ENCODE measurements around the gene EGLN3.

Gene EGLN3

DNA sequence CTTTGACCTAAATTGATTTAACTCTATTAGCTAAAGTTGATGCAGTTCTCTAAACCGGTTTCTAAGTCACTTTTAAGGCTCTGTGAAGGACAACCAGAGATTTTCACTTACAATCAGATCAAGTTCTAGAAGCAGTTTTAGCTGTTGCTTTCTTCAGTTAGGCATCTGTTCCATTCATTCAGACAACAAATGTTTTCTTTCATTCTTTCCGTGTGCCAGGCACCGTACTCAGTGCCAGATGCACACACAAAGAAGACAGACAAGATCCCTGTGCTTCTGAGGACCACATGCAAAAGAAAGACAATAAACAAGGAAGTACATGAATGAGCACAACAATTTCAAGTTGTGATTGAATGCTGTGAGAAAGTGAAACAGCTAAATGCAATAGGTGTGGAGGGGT is 11.1 kb upstream of the EGLN3 start:
- DNase-seq (ENCODE audit: low read depth) = no peak

DNA sequence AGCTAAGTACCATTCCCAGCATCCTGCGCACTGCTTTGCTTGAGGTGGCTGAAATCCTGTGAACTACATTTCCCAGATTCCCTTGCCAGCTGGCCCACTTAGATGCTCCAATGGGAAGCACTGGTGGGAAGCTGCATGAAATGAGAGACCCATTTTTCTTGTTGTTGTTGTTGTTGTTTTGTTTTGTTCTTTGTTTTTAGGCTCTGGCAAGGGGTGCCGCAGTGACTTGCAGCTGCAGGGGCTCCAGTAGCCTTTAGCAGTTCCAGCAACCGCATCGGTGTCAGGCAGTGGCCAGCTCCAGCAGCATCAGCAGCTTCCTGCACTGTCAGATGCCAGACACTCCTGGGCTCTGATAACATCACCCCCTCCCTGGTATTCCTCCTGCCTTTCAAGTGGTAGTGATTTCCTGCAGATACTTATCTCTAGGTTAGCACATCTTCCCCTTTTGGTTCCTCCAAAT is 8.8 kb upstream of the EGLN3 start:
- DNase-seq (ENCODE audit: low read depth) = no peak

GRCh38 chr14:33958605-33959226 is 7.8 kb upstream of the EGLN3 start:
- no peak for DNase-seq (ENCODE audit: low read depth)

- DNase-seq (ENCODE audit: low read depth) = no peak
Observed at GRCh38 chr14:33957993-33958392, 7.1 kb upstream of the EGLN3 start.

GRCh38 chr14:33957299-33957698 is 6.4 kb upstream of the EGLN3 start:
- DNase-seq (ENCODE audit: low read depth) = no peak

DNA sequence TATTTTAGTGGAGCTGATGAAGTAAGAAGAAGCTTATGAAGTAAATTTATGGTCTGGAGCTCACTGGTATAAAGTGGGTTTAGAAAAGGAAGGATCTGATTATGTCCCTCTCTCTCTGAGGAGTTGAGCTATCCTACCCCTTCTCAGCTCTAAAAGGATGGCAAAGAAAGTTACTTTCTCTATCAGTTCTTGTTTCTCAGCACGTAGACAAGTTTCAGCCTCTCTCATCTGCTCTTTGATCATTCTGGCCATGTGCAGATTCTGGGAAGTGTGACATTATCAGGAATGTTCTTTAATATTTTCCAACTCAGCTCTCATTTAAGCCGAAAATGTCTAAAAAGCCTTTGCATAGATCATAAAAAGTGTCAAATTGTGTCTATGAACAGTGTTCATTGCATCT is 5.8 kb upstream of the EGLN3 start:
- DNase-seq (ENCODE audit: low read depth) = no peak

GRCh38 chr14:33954016-33954598 is 3.2 kb upstream of the EGLN3 start:
- no peak for DNase-seq (ENCODE audit: low read depth)

- no peak for DNase-seq (ENCODE audit: low read depth)
Observed at GRCh38 chr14:33952541-33952940, 1.7 kb upstream of the EGLN3 start.

- DNase-seq (ENCODE audit: low read depth) = no peak
Observed at GRCh38 chr14:33951183-33951840, 438 bp upstream of the EGLN3 start.

DNA sequence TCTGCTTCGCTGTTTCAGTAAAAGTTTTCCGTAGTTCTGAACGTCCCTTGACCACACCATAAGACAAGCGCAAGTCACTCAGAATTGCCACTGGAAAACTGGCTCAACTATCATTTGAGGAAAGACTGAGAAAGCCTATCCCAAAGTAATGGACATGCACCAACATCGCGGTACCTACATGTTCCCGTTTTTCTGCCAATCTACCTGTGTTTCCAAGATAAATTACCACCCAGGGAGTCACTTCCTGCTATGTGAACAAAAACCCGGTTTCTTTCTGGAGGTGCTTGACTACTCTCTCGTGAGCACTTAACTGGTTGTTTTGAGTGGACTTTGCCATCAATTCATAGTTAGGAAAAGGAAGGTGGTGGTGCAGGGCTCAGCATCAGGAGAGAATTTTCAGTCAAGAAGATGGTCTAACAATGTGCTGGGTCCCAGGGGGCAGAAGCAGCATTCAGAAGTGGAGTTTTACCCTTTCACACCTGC is 1.4 kb downstream of the EGLN3 start:
- DNase-seq (ENCODE audit: low read depth) = no peak

DNA sequence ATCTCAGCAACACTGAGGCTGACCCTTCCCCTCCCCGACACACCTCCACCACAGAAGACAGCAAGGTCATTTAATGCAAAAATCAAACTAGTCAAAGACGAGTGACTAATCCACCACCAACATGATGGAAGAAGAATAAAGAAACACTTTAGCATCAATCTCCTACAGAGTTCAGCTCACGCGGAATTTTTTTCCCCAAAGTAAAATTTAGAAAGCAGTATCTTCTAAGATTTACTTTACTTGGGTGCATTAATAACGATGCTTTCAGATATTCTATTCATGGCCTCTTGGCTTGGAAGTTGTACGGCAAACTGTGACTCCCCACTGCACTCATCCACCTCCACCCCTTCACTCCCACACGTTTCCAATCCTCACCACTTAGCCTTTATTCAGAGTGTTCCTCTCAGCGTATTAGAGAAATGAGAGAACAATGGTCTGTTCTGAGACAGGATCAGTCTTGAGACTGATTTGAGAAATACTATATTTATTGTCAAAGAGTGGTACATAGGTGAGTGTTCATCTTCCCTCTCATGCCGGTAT is 1.9 kb downstream of the EGLN3 start:
- DNase-seq (ENCODE audit: low read depth) = no peak

DNA sequence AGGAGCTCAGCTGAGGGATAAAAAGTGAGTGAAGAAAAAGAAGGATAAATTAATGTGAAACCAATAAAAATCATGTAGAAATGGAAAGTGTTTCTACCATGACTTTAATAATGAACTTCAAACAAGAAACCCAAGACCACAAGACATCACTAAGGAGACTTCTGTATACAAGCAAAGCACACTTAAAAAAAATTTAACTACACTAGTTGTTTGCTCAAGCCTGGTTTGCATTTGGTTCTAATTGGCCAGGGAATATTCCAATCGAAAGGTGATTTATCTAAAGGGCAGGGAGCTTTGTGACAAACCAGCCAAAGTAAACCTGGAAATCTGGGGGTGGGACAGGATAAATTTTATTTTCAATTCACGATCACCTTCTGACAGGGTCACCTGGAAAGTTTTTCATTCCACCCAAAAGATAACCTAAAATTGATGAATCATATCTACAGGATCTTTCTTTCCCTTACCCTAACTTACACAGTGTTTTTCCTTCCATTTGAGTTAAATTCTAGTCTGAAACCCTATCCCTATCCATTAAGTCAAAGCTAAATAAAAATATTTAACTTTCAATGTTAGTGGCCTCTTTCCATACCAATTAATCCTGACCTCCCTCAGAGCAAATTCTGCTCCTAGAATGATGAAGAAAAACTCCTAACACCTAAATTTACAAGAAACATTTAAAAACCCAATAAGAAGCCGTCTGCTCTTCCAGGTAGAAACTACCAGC is 2.6 kb downstream of the EGLN3 start:
- no peak for DNase-seq (ENCODE audit: low read depth)

DNA sequence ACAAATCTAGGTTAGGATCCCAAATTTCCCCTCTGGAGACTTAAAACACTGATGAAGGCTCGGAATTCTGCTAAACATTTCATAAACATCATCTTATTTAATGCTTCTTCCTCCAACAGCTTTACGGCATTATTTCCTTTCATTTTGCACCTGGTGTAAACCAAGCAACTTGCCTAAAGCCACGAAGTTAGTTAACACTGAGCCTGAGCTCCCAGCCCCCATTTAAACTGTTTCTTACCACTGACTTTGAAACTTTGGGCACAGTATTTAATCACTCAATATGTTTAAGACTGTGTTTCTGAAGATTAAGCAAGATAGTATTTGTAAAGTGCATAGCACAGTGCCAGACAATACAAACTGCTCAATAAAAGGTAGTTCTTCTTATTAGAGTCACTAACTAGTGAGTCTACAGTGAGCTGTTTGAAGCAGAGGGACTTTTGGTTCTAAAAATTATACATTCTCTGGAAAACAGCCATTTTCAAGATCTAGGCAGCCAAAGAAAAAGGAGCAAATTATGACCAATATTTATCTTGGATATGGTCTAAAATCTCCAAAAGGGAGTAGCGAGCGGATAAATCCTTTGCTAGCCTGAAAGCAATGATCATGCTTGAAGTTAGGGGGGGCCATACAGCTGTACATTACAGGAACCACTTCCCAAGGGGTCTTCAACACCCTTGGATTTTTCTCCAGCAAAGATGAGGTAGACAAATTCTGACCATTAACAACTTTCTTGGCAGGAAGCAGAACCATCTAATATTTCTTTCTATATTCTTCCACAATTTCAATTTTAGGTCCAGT is 4.0 kb downstream of the EGLN3 start:
- DNase-seq (ENCODE audit: low read depth) = no peak

- no peak for DNase-seq (ENCODE audit: low read depth)
Observed at GRCh38 chr14:33945210-33946088, 5.4 kb downstream of the EGLN3 start.

GRCh38 chr14:33943096-33943883 is 7.6 kb downstream of the EGLN3 start:
- DNase-seq (ENCODE audit: low read depth) = no peak

DNA sequence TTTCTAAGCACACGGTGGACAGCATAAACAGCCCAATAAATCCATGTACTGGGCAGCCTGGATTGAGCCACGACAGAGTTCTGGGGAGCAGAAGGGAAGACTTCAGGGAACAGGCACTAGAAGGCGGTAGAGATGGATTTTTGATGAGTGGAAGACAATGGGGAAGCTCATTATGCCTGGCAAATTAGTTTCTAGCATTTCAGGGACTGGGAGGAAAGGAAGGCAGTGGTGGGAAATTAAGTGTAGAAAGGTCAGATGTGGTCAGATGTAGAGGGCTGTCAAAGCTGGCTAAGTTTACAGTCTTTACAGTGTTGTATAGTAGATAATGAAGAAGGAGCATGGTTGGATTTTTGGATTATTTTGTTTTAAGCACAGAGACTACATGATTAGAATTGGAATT is 9.2 kb downstream of the EGLN3 start:
- no peak for DNase-seq (ENCODE audit: low read depth)

DNA sequence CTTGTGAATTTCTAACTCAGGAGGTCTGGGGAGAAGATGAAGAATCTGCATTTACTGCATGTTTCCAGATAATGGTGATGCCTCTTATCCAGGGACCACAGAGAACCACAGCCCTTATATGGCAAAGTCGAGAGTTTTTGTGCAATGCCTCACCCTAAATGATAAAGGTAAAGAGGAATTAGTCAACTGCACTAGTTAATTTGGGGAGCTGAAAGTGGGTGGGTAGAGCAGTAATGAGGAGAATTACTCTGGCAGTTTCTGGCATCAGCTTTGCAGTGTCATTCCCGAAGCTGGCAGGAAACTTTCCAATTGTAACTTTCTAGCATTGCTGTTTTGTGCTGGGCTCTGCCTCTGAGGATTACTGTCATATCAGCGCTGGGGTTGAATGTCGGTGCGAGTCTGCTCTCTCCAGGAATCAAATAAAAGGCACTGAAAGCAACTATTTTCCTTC is 10.3 kb downstream of the EGLN3 start:
- no peak for DNase-seq (ENCODE audit: low read depth)

- DNase-seq (ENCODE audit: low read depth) = no peak
Observed at GRCh38 chr14:33938131-33938949, 12.5 kb downstream of the EGLN3 start.

GRCh38 chr14:33936391-33936790 is 14.5 kb downstream of the EGLN3 start:
- no peak for DNase-seq (ENCODE audit: low read depth)
